ENCODE measurements around the gene UBE2H. TPM values are rescaled to one million over a fixed set of nuclear protein-coding genes. Genes with fewer than 3 reads are reported as not detected.

Gene UBE2H
- total and polyA plus RNA-seq, 2 of the 4 experiments (the other 2 are of a cell fraction): 34.6 to 49.4 TPM

DNA sequence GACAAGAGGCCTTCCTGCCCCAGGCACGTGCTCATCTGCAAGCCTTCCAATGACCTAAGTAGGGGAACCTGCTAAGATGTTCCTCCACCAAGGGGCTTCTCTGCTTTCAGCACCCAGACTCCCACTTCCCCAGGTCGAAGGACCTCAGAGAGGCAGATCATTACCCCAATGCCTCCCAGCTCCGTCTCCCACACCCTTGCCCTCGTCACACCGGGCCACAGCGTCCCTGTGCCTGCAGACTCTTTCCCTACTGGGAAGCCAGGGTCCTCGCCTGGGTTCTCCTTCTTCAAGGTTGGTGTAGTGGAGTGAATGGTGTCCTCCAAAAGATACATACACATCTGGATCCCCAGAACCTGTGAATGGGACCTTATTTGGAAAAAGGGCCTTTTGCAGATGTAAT is 151.9 kb downstream of the UBE2H start:
- intact Hi-C loops (cut with micrococcal nuclease): no loop called here
- TF ChIP-seq CEBPB (IDR thresholded peaks at IDR 0.05; ENCODE audit: low read depth, low read length): no peak
- no peak overlapping the region for H2BK15ac ChIP-seq (ENCODE audit: low read depth, low read length)
- H4K5ac ChIP-seq (ENCODE audit: low read depth, low read length): no peak overlapping the region
- DNase-seq (no peak), ATAC-seq (ENCODE audit: low read depth) (no peak)
- no peak overlapping the region for H3K4ac ChIP-seq (ENCODE audit: low read depth, low read length)
- H3K27ac ChIP-seq (ENCODE audit: insufficient read depth, low read length): no peak overlapping the region
- no peaks in the 10 kb centered on the region for H4K20me1 ChIP-seq (ENCODE audit: insufficient read depth, low read length)
- dilution Hi-C loops (cut with HindIII; ENCODE audit: low sequenced_read_pairs, unreplicated experiment): no loop called here
- H3K56ac ChIP-seq (ENCODE audit: extremely low read depth, insufficient read depth, low read length): no peak overlapping the region
- no peaks in the 10 kb centered on the region for H3K9me1 ChIP-seq (ENCODE audit: insufficient read depth, low read length)
- no peaks in the 10 kb centered on the region for H3K36me3 ChIP-seq (ENCODE audit: control insufficient read depth, insufficient read depth, low read length)
- in situ Hi-C loops (cut with MboI; ENCODE audit: low sequenced_read_pairs): no loop called here
- no peak overlapping the region for H2BK5ac ChIP-seq (ENCODE audit: low read depth, low read length, poor library complexity, severe bottlenecking)
- BruUV-seq (replicated peaks): no TSS peak
- H3K27me3 ChIP-seq (ENCODE audit: control insufficient read depth, insufficient read depth, low read length): peaks cover 25% of the 10 kb centered on the region; the same call in 1 of the 2 replicates
- no peak overlapping the region for H3K9ac ChIP-seq (ENCODE audit: low read depth, low read length)
- H4K91ac ChIP-seq (ENCODE audit: insufficient read depth, low read depth, low read length): no peak overlapping the region
- ChIA-PET CTCF (no interaction called here), POLR2A (ENCODE audit: unreplicated experiment) (no interaction called here)
- no peak overlapping the region for H3K14ac ChIP-seq (replicated peaks; ENCODE audit: low read depth, low read length)
- no peak overlapping the region for H3K23ac ChIP-seq (ENCODE audit: low read depth, low read length)
- no peak overlapping the region for H3K18ac ChIP-seq (ENCODE audit: low read depth, low read length)
- no peak overlapping the region for H4K8ac ChIP-seq (ENCODE audit: low read depth in 2 of 2, low read length in 2 of 2)
- no peak overlapping the region for H3K4me2 ChIP-seq (ENCODE audit: low read depth, low read length)
- no peak overlapping the region for H2AK9ac ChIP-seq (replicated peaks; ENCODE audit: low read depth, low read length, poor library complexity)
- H3K9me3 ChIP-seq (ENCODE audit: control insufficient read depth, insufficient read depth, low read length): no peaks in the 10 kb centered on the region
- H3K79me1 ChIP-seq (ENCODE audit: low read depth in 1 of 2, low read length in 2 of 2): no peaks in the 10 kb centered on the region
- 60% methylated on average over 1 of the region's 7 CpGs; no CpG with 5 or more reads in 1 of the 2 experiments for WGBS, 2 experiments (ENCODE audit: extremely low coverage in 2 of 2, insufficient read length in 1 of 2)
- H2AK5ac ChIP-seq (ENCODE audit: low read depth, low read length): no peak overlapping the region
- no peaks in the 10 kb centered on the region for H3K4me1 ChIP-seq (ENCODE audit: control insufficient read depth, insufficient read depth, low read length)
- H2AFZ ChIP-seq (replicated peaks; ENCODE audit: low read length, poor library complexity): no peak overlapping the region
- H2BK120ac ChIP-seq (ENCODE audit: low read depth, low read length): no peak overlapping the region
- H2BK20ac ChIP-seq (ENCODE audit: low read depth, low read length): no peak overlapping the region
- no peak overlapping the region for H3K4me3 ChIP-seq (ENCODE audit: insufficient read depth, low read depth, low read length)

Data from IMR-90 (cell line).